Activated naive CD4-positive, alpha-beta T cell treated with anti-CD3 and anti-CD28 coated beads for 36 hours (primary cell): ENCODE measurements around the gene C5AR1. TPM values are rescaled to one million over a fixed set of nuclear protein-coding genes. Genes with fewer than 3 reads are reported as not detected.
"Not testable (repeated sequence)": the region's sequence is repeated elsewhere in the genome, so short reads cannot be mapped to it uniquely, and the experiment has no call there.

Experiments used
- CTCF ChIA-PET: fragments of 350-600 bp; sonication (Branson Sonifier 250); formaldehyde crosslinking; loops from one replicate; lab custom pipeline; 2021; ENCODE audit warnings: antibody characterized with exemption; lab: Charles Lee
- DNase-seq: peaks from one replicate; pipeline ENCODE4 v3.0.0-alpha.2; 2020
- H3K27ac Mint-ChIP-seq: one replicate; pipeline ENCODE4 v1.8.0; 2021; ENCODE audit warnings: mild to moderate bottlenecking, mixed read lengths
- H3K27me3 Mint-ChIP-seq: one replicate; pipeline ENCODE4 v1.8.0; 2021; ENCODE audit warnings: low read depth, mixed read lengths
- H3K36me3 Mint-ChIP-seq: one replicate; pipeline ENCODE4 v1.8.0; 2021; ENCODE audit warnings: low read depth, mixed read lengths
- H3K4me1 Mint-ChIP-seq: one replicate; pipeline ENCODE4 v1.8.0; 2021; ENCODE audit warnings: low read depth, mixed read lengths
- H3K4me3 Mint-ChIP-seq: one replicate; pipeline ENCODE4 v1.8.0; 2021; ENCODE audit warnings: mild to moderate bottlenecking, moderate library complexity, mixed read lengths
- H3K9me3 Mint-ChIP-seq: one replicate; pipeline ENCODE4 v1.8.0; 2021; ENCODE audit warnings: mixed read lengths
- intact Hi-C: fragments of 100-400 bp; cut with micrococcal nuclease; formaldehyde crosslinking; loops from one replicate; pipeline ENCODE4 v1.15.1; 2023
- total RNA-seq, 2 experiments: library from RNA; stranded (reverse); gene quantifications; one replicate each; pipeline ENCODE4 v1.2.3, GENCODE V29; 2021

C5AR1 gene
- total RNA-seq, 2 experiments from 2014 or later, result 0.19 TPM; not detected in 1

- intact Hi-C loops, result no loop called here
- H3K9me3 Mint-ChIP-seq, result no peaks in the 10 kb centered on the region
- CTCF ChIA-PET, result no interaction called here
- no peak overlapping the region for H3K4me3 Mint-ChIP-seq
- H3K4me1 Mint-ChIP-seq, result peaks cover 7% of the 10 kb centered on the region
- no peak for DNase-seq
- H3K27ac Mint-ChIP-seq, result no peak overlapping the region
- H3K27me3 Mint-ChIP-seq, result no peaks in the 10 kb centered on the region
- no peaks in the 10 kb centered on the region for H3K36me3 Mint-ChIP-seq
These were observed 31.0 kb downstream of the C5AR1 start for GRCh38 chr19:47340477-47341208.

- Mint-ChIP-seq H3K4me1 (peaks cover under 1% of the 10 kb centered on the region), H3K4me3 (no peak overlapping the region), H3K36me3 (no peaks in the 10 kb centered on the region), H3K9me3 (no peaks in the 10 kb centered on the region), H3K27me3 (no peaks in the 10 kb centered on the region), H3K27ac (no peak overlapping the region)
- CTCF ChIA-PET, result no interaction called here
- intact Hi-C loops, result no loop called here
- DNase-seq, result no peak
These were observed 32.1 kb downstream of the C5AR1 start for GRCh38 chr19:47341734-47342133.

- H3K27me3 Mint-ChIP-seq, result no peaks in the 10 kb centered on the region
- intact Hi-C loops, result no loop called here
These were observed 33.6 kb downstream of the C5AR1 start for GRCh38 chr19:47343194-47343802.

GRCh38 chr19:47344425-47344824 is 34.8 kb downstream of the C5AR1 start:
- peaks cover 8% of the 10 kb centered on the region for H3K4me1 Mint-ChIP-seq
- H3K27me3 Mint-ChIP-seq, result no peaks in the 10 kb centered on the region
- no peaks in the 10 kb centered on the region for H3K9me3 Mint-ChIP-seq
- CTCF ChIA-PET, result interaction anchor here (0.6 to 1.1 kb wide), 4 partner anchors 9 to 249 kb away, joined by 3 to 5 read pairs (median 4); no protein-coding TSS in a partner anchor
- no peak overlapping the region for H3K4me3 Mint-ChIP-seq
- DNase-seq, result no peak
- H3K36me3 Mint-ChIP-seq, result peaks cover 4% of the 10 kb centered on the region
- no peak overlapping the region for H3K27ac Mint-ChIP-seq
- intact Hi-C loops, result no loop called here

More at GRCh38 chr19:47343194-47343802, 33.6 kb downstream of the C5AR1 start:
- Mint-ChIP-seq H3K9me3 (no peaks in the 10 kb centered on the region), H3K36me3 (no peaks in the 10 kb centered on the region), H3K4me1 (no peaks in the 10 kb centered on the region), H3K27ac (no peak overlapping the region), H3K4me3 (no peak overlapping the region)
- DNase-seq, result no peak
- CTCF ChIA-PET, result interaction anchor here (0.6 to 1.1 kb wide), 3 partner anchors 8 to 1327 kb away, joined by 3 to 4 read pairs (median 3); no protein-coding TSS in a partner anchor

GRCh38 chr19:47346024-47346423 is 36.4 kb downstream of the C5AR1 start:
- H3K4me3 Mint-ChIP-seq, intact Hi-C loops, DNase-seq, H3K27me3 Mint-ChIP-seq, H3K9me3 Mint-ChIP-seq, H3K27ac Mint-ChIP-seq: not testable (repeated sequence)
- peaks cover 14% of the 10 kb centered on the region for H3K36me3 Mint-ChIP-seq
- peaks cover 22% of the 10 kb centered on the region for H3K4me1 Mint-ChIP-seq
- CTCF ChIA-PET, result interaction anchor here (0.6 kb wide), 1 partner anchor 66 kb away, joined by 3 read pairs; no protein-coding TSS in a partner anchor

- peak; percentile 99 for DNase-seq
- intact Hi-C loops, result loop anchor here (1.0 to 2.0 kb wide), 6 partner anchors 34 to 396 kb away; partner anchors contain the start of genes INAFM1, NAPA, NOP53 and TMEM160
- peaks cover 43% of the 10 kb centered on the region for H3K4me1 Mint-ChIP-seq
- H3K9me3 Mint-ChIP-seq, result no peaks in the 10 kb centered on the region
- H3K4me3 Mint-ChIP-seq, result peak within 1 kb of the TSS; percentile 100
- CTCF ChIA-PET, result interaction anchor here (0.6 to 2.5 kb wide), 33 partner anchors 8 to 364 kb away, joined by 3 to 16 read pairs (median 4); partner anchors contain the start of genes EHD2, INAFM1 and KPTN
- H3K27ac Mint-ChIP-seq, result peak within 1 kb of the TSS; percentile 88
- H3K27me3 Mint-ChIP-seq, result no peaks in the 10 kb centered on the region
- peaks cover 27% of the 10 kb centered on the region for H3K36me3 Mint-ChIP-seq
These were observed 39.4 kb downstream of the C5AR1 start, which contains the start of gene DHX34 for GRCh38 chr19:47348819-47349795. Gene DHX34, plus strand, starts transcription at chr19:47349315. Its CDS starts 3,716 bp downstream, at chr19:47353031.

GRCh38 chr19:47350630-47351029 is 41.0 kb downstream of the C5AR1 start:
- Mint-ChIP-seq H3K4me3 (peak overlapping the region; percentile 28), H3K27ac (peak overlapping the region; percentile 1), H3K9me3 (no peaks in the 10 kb centered on the region), H3K27me3 (no peaks in the 10 kb centered on the region), H3K36me3 (peaks cover 36% of the 10 kb centered on the region), H3K4me1 (peaks cover 51% of the 10 kb centered on the region)
- intact Hi-C loops, result no loop called here
- CTCF ChIA-PET, result interaction anchor here (0.6 to 2.5 kb wide), 4 partner anchors 16 to 499 kb away, joined by 3 to 16 read pairs (median 4); no protein-coding TSS in a partner anchor
- no peak for DNase-seq

- H3K27ac Mint-ChIP-seq, result no peak overlapping the region
- intact Hi-C loops, result no loop called here
These were observed 41.9 kb downstream of the C5AR1 start for GRCh38 chr19:47351548-47351947.

GRCh38 chr19:47352095-47352494 is 42.4 kb downstream of the C5AR1 start:
- H3K9me3 Mint-ChIP-seq, result no peaks in the 10 kb centered on the region
- no peaks in the 10 kb centered on the region for H3K27me3 Mint-ChIP-seq
- peaks cover 54% of the 10 kb centered on the region for H3K4me1 Mint-ChIP-seq
- intact Hi-C loops, result no loop called here
- CTCF ChIA-PET, result interaction anchor here (1.0 to 1.9 kb wide), 2 partner anchors 39 to 42 kb away, joined by 3 to 6 read pairs; no protein-coding TSS in a partner anchor
- peaks cover 46% of the 10 kb centered on the region for H3K36me3 Mint-ChIP-seq
- no peak overlapping the region for H3K4me3 Mint-ChIP-seq
- no peak for DNase-seq
- H3K27ac Mint-ChIP-seq, result peak overlapping the region; percentile 8

More at GRCh38 chr19:47351548-47351947, 41.9 kb downstream of the C5AR1 start:
- Mint-ChIP-seq H3K9me3 (no peaks in the 10 kb centered on the region), H3K4me1 (peaks cover 54% of the 10 kb centered on the region), H3K36me3 (peaks cover 43% of the 10 kb centered on the region), H3K4me3 (peak overlapping the region; percentile 9), H3K27me3 (no peaks in the 10 kb centered on the region)
- CTCF ChIA-PET, result interaction anchor here (0.8 to 1.9 kb wide), 3 partner anchors 40 to 94 kb away, joined by 3 to 6 read pairs (median 3); no protein-coding TSS in a partner anchor
- no peak for DNase-seq

- CTCF ChIA-PET, result interaction anchor here (1.2 kb wide), 1 partner anchor 38 kb away, joined by 4 read pairs; no protein-coding TSS in a partner anchor
- intact Hi-C loops, result no loop called here
- Mint-ChIP-seq H3K27ac (no peak overlapping the region), H3K4me3 (no peak overlapping the region), H3K4me1 (peaks cover 54% of the 10 kb centered on the region), H3K9me3 (no peaks in the 10 kb centered on the region), H3K36me3 (peaks cover 54% of the 10 kb centered on the region), H3K27me3 (no peaks in the 10 kb centered on the region)
- no peak for DNase-seq
These were observed 43.6 kb downstream of the C5AR1 start for GRCh38 chr19:47353307-47353712.

- H3K36me3 Mint-ChIP-seq, result peaks cover 52% of the 10 kb centered on the region
These were observed 47.2 kb downstream of the C5AR1 start for GRCh38 chr19:47356900-47357299.

More at GRCh38 chr19:47356900-47357299, 47.2 kb downstream of the C5AR1 start:
- peaks cover 24% of the 10 kb centered on the region for H3K4me1 Mint-ChIP-seq
- H3K27ac Mint-ChIP-seq, result no peak overlapping the region
- intact Hi-C loops, result no loop called here
- CTCF ChIA-PET, result interaction anchor here (0.6 to 1.6 kb wide), 5 partner anchors 8 to 73 kb away, joined by 3 to 12 read pairs (median 3); partner anchors contain the start of gene DHX34
- H3K27me3 Mint-ChIP-seq, result no peaks in the 10 kb centered on the region
- H3K9me3 Mint-ChIP-seq, result no peaks in the 10 kb centered on the region
- DNase-seq, result no peak
- H3K4me3 Mint-ChIP-seq, result no peak overlapping the region
